ENCODE data around the gene SLC7A5.
"Not testable (repeated sequence)": the region's sequence is repeated elsewhere in the genome, so short reads cannot be mapped to it uniquely, and the experiment has no call there.

Gene SLC7A5

DNA sequence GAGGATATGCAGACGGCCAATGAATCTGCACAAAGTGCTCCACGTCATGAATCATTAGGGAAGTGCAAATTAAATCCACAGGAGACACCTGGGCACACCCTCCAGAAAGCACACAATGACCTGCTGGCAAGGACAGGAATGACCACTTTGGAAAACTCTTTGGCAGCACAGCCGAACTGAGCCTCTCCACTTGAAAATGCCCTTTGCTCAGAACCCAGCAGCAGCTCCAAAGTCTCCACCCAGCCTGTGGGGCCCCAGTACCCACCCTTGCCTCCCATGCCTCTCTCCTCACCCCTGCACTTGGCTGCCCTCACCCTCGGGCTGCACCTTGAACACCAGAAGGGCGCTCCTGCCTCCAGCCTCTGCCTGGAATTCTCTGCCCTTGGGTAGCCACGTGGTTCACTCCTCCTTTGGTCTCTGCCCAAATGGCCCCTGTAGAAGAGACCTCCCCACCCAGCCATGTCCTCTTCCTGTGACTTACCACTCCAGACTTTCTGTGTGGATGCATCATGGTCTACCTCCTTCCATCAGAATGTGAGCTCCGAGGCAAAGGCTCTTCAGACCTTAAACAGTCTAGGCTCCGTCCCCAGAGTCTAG is 16.2 kb upstream of the SLC7A5 start:
- not testable (repeated sequence) for H3K27me3 ChIP-seq (ENCODE audit: control insufficient read depth, insufficient read depth, low read length); H3K4me3 ChIP-seq (ENCODE audit: low read depth, low read length); H3K9ac ChIP-seq (ENCODE audit: low read length); H3K36me3 ChIP-seq (ENCODE audit: control insufficient read depth, insufficient read depth, low read length); H3K27ac ChIP-seq (ENCODE audit: low read depth, low read length); H3K9me3 ChIP-seq (ENCODE audit: control insufficient read depth, insufficient read depth, low read depth, low read length); H3K4me1 ChIP-seq (ENCODE audit: control insufficient read depth, insufficient read depth, low read length)

DNA sequence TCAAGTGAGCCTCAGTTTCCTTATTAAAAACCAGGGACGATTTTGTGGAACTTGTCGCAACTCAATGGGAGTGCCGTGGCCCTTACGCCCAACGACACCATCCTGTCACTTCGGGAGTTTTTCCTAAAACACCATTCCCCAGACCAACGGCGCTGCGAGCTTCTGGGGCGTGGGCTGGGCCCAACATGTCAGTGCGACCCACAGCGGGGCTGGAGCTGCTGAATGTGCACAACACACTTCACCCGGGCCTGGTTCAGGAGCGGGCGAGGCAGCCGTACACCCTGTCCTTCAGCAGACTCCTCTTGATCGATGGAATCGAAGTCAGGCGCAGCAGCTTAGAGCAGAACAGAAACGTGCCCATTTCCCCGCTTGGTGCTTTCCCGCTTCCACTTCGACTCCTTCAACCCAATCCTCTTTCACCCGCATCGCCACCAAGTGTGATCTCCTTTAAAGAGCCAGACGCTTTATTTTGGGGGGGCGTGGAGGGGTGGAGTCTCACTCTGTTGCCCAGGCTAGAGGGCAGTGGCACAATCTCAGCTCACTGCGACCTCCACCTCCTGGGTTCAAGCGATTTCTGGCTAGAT is 13.2 kb upstream of the SLC7A5 start:
- Histone ChIP-seq H3K27me3 (ENCODE audit: control insufficient read depth, insufficient read depth, low read length) (no peaks in the 10 kb centered on the region), H3K36me3 (ENCODE audit: control insufficient read depth, insufficient read depth, low read length) (no peaks in the 10 kb centered on the region), H3K4me1 (ENCODE audit: control insufficient read depth, insufficient read depth, low read length) (peaks cover 18% of the 10 kb centered on the region; the same call in 1 of the 2 replicates), H3K9me3 (ENCODE audit: control insufficient read depth, insufficient read depth, low read depth, low read length) (peaks cover 6% of the 10 kb centered on the region; the same call in 1 of the 2 replicates), H3K9ac (ENCODE audit: low read length) (no peak overlapping the region), H3K27ac (ENCODE audit: low read depth, low read length) (no peak overlapping the region), H3K4me3 (ENCODE audit: low read depth, low read length) (no peak overlapping the region)

- Histone ChIP-seq H3K4me3 (ENCODE audit: low read depth, low read length) (no peak overlapping the region; the same call in 1 of the 2 replicates), H3K9ac (ENCODE audit: low read length) (no peak overlapping the region), H3K9me3 (ENCODE audit: control insufficient read depth, insufficient read depth, low read depth, low read length) (peaks cover 6% of the 10 kb centered on the region; the same call in 1 of the 2 replicates), H3K4me1 (ENCODE audit: control insufficient read depth, insufficient read depth, low read length) (peaks cover 19% of the 10 kb centered on the region; the same call in 1 of the 2 replicates), H3K36me3 (ENCODE audit: control insufficient read depth, insufficient read depth, low read length) (no peaks in the 10 kb centered on the region), H3K27me3 (ENCODE audit: control insufficient read depth, insufficient read depth, low read length) (no peaks in the 10 kb centered on the region), H3K27ac (ENCODE audit: low read depth, low read length) (no peak overlapping the region)
These were observed 12.3 kb upstream of the SLC7A5 start for GRCh38 chr16:87881324-87882200.

- Histone ChIP-seq H3K4me1 (ENCODE audit: control insufficient read depth, insufficient read depth, low read length) (peaks cover 29% of the 10 kb centered on the region), H3K9ac (ENCODE audit: low read length) (no peak overlapping the region), H3K4me3 (ENCODE audit: low read depth, low read length) (no peak overlapping the region), H3K36me3 (ENCODE audit: control insufficient read depth, insufficient read depth, low read length) (no peaks in the 10 kb centered on the region), H3K9me3 (ENCODE audit: control insufficient read depth, insufficient read depth, low read depth, low read length) (peaks cover 6% of the 10 kb centered on the region; the same call in 1 of the 2 replicates), H3K27me3 (ENCODE audit: control insufficient read depth, insufficient read depth, low read length) (no peaks in the 10 kb centered on the region), H3K27ac (ENCODE audit: low read depth, low read length) (no peak overlapping the region)
These were observed 10.9 kb upstream of the SLC7A5 start for GRCh38 chr16:87880117-87880696.

DNA sequence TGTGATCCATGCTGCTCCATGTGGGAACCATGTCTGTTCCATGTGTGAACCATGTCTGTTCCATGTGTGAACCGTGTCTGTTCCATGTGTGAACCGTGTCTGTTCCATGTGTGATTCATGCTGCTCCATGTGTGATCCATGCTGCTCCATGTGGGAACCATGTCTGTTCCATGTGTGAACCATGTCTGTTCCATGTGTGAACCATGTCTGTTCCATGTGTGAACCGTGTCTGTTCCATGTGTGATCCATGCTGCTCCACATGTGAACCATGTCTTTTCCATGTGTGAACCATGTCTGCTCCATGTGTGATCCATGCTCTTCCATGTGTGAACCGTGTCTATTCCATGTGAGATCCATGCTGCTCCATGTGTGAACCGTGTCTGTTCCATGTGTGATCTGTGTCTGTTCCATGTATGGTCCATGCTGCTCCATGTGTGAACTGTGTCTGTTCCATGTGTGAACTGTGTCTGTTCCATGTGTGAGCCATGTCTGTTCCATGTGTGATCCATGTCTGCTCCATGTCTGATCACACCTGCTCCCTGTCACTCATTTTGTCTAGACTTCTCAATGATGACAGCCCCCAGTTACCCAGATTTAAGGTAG is 10.2 kb upstream of the SLC7A5 start:
- not testable (repeated sequence) for H3K9me3 ChIP-seq (ENCODE audit: control insufficient read depth, insufficient read depth, low read depth, low read length); H3K27me3 ChIP-seq (ENCODE audit: control insufficient read depth, insufficient read depth, low read length); H3K27ac ChIP-seq (ENCODE audit: low read depth, low read length); H3K36me3 ChIP-seq (ENCODE audit: control insufficient read depth, insufficient read depth, low read length); H3K4me3 ChIP-seq (ENCODE audit: low read depth, low read length); H3K9ac ChIP-seq (ENCODE audit: low read length)
- H3K4me1 ChIP-seq (ENCODE audit: control insufficient read depth, insufficient read depth, low read length): peaks cover 36% of the 10 kb centered on the region

DNA sequence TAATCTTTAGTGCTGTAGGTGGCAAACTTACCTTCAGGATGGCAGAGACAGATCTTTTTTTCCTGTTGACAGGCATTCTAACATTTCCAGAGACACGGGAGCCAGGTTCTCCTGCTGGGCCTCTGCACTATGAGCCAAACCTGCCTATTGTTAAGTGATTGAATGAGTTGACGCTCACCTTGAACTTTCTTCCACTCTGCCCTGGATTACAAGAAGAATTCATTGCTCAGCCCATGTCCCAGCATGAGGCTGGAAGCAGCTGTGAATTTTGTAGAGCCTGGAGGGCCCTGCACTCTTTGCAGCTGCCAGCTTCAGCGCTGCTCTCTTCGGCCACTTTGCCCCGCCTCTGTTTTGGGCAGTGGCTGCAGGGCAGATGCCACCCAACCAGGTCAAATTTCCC is 9.4 kb upstream of the SLC7A5 start:
- Histone ChIP-seq H3K9me3 (ENCODE audit: control insufficient read depth, insufficient read depth, low read depth, low read length) (peaks cover 6% of the 10 kb centered on the region; the same call in 1 of the 2 replicates), H3K27ac (ENCODE audit: low read depth, low read length) (no peak overlapping the region), H3K4me3 (ENCODE audit: low read depth, low read length) (no peak overlapping the region), H3K9ac (ENCODE audit: low read length) (no peak overlapping the region), H3K4me1 (ENCODE audit: control insufficient read depth, insufficient read depth, low read length) (peaks cover 40% of the 10 kb centered on the region), H3K27me3 (ENCODE audit: control insufficient read depth, insufficient read depth, low read length) (no peaks in the 10 kb centered on the region), H3K36me3 (ENCODE audit: control insufficient read depth, insufficient read depth, low read length) (no peaks in the 10 kb centered on the region)

GRCh38 chr16:87877942-87878507 is 8.7 kb upstream of the SLC7A5 start:
- no peak overlapping the region for H3K27ac ChIP-seq (ENCODE audit: low read depth, low read length)
- H3K27me3 ChIP-seq (ENCODE audit: control insufficient read depth, insufficient read depth, low read length): no peaks in the 10 kb centered on the region
- H3K4me3 ChIP-seq (ENCODE audit: low read depth, low read length): no peak overlapping the region
- H3K4me1 ChIP-seq (ENCODE audit: control insufficient read depth, insufficient read depth, low read length): peaks cover 40% of the 10 kb centered on the region
- no peaks in the 10 kb centered on the region for H3K36me3 ChIP-seq (ENCODE audit: control insufficient read depth, insufficient read depth, low read length)
- H3K9ac ChIP-seq (ENCODE audit: low read length): no peak overlapping the region
- H3K9me3 ChIP-seq (ENCODE audit: control insufficient read depth, insufficient read depth, low read depth, low read length): peaks cover 6% of the 10 kb centered on the region; the same call in 1 of the 2 replicates

- peaks cover 50% of the 10 kb centered on the region for H3K4me1 ChIP-seq (ENCODE audit: control insufficient read depth, insufficient read depth, low read length)
- H3K4me3 ChIP-seq (ENCODE audit: low read depth, low read length): peak overlapping the region; percentile 41
- no peaks in the 10 kb centered on the region for H3K36me3 ChIP-seq (ENCODE audit: control insufficient read depth, insufficient read depth, low read length)
- peak overlapping the region; percentile 74; the same call in 1 of the 2 replicates for H3K27ac ChIP-seq (ENCODE audit: low read depth, low read length)
- peaks cover 6% of the 10 kb centered on the region; the same call in 1 of the 2 replicates for H3K9me3 ChIP-seq (ENCODE audit: control insufficient read depth, insufficient read depth, low read depth, low read length)
- H3K9ac ChIP-seq (ENCODE audit: low read length): peak overlapping the region; percentile 55
- H3K27me3 ChIP-seq (ENCODE audit: control insufficient read depth, insufficient read depth, low read length): no peaks in the 10 kb centered on the region
These were observed 5.5 kb upstream of the SLC7A5 start for GRCh38 chr16:87874639-87875427.

GRCh38 chr16:87870418-87871291 is 1.3 kb upstream of the SLC7A5 start:
- H3K27ac ChIP-seq (ENCODE audit: low read depth, low read length): peak overlapping the region; percentile 85; the same call in 1 of the 2 replicates
- H3K4me3 ChIP-seq (ENCODE audit: low read depth, low read length): peak overlapping the region; percentile 35
- H3K9me3 ChIP-seq (ENCODE audit: control insufficient read depth, insufficient read depth, low read depth, low read length): not testable (repeated sequence)
- H3K4me1 ChIP-seq (ENCODE audit: control insufficient read depth, insufficient read depth, low read length): peaks cover 38% of the 10 kb centered on the region
- peak overlapping the region; percentile 88 for H3K9ac ChIP-seq (ENCODE audit: low read length)
- peaks cover 30% of the 10 kb centered on the region for H3K27me3 ChIP-seq (ENCODE audit: control insufficient read depth, insufficient read depth, low read length)
- peaks cover 12% of the 10 kb centered on the region; the same call in 1 of the 2 replicates for H3K36me3 ChIP-seq (ENCODE audit: control insufficient read depth, insufficient read depth, low read length)

All from HUES6 (cell line).